ENCODE measurements around the gene GAGE12D.
"Not testable (repeated sequence)": the region's sequence is repeated elsewhere in the genome, so short reads cannot be mapped to it uniquely, and the experiment has no call there.

The GAGE12D gene
- long read RNA-seq = 0 reads

GRCh38 chrX:49541433-49541832, at the start of gene GAGE12D:
TSS of gene GAGE12D (plus strand) at chrX:49541733. CDS start at chrX:49542888, 1,155 bp downstream.
- DNase-seq (ENCODE audit: low read depth in 1 of 2, low spot score in 1 of 2); H3K27me3 ChIP-seq (ENCODE audit: insufficient read depth, poor library complexity, severe bottlenecking); H3K4me3 ChIP-seq (replicated peaks; ENCODE audit: insufficient read depth, low read length); H3K27ac ChIP-seq (replicated peaks): not testable (repeated sequence)

- not testable (repeated sequence) for H3K27me3 ChIP-seq (ENCODE audit: insufficient read depth, poor library complexity, severe bottlenecking); H3K4me3 ChIP-seq (replicated peaks; ENCODE audit: insufficient read depth, low read length); DNase-seq (ENCODE audit: low read depth in 1 of 2, low spot score in 1 of 2); H3K27ac ChIP-seq (replicated peaks)
Measured at GRCh38 chrX:49531877-49532276, 9.7 kb upstream of the GAGE12D start, which contains the start of gene GAGE12C. TSS of gene GAGE12C (plus strand) at chrX:49532177. CDS start at chrX:49533332, 1,155 bp downstream.

GRCh38 chrX:49550989-49551388, 9.5 kb downstream of the GAGE12D start, which contains the start of gene GAGE12E:
TSS of gene GAGE12E (plus strand) at chrX:49551289. CDS start at chrX:49552444, 1,155 bp downstream.
- not testable (repeated sequence) for H3K27me3 ChIP-seq (ENCODE audit: insufficient read depth, poor library complexity, severe bottlenecking); H3K4me3 ChIP-seq (replicated peaks; ENCODE audit: insufficient read depth, low read length); DNase-seq (ENCODE audit: low read depth in 1 of 2, low spot score in 1 of 2); H3K27ac ChIP-seq (replicated peaks)

GRCh38 chrX:49560542-49560941, 19.0 kb downstream of the GAGE12D start, which contains the start of gene GAGE12F:
TSS of gene GAGE12F (plus strand) at chrX:49560842. CDS start at chrX:49561997, 1,155 bp downstream.
- H3K4me3 ChIP-seq (replicated peaks; ENCODE audit: insufficient read depth, low read length); H3K27ac ChIP-seq (replicated peaks); DNase-seq (ENCODE audit: low read depth in 1 of 2, low spot score in 1 of 2); H3K27me3 ChIP-seq (ENCODE audit: insufficient read depth, poor library complexity, severe bottlenecking): not testable (repeated sequence)

GRCh38 chrX:49568728-49569127, 27.2 kb downstream of the GAGE12D start:
- H3K4me3 ChIP-seq (replicated peaks; ENCODE audit: insufficient read depth, low read length); H3K27me3 ChIP-seq (ENCODE audit: insufficient read depth, poor library complexity, severe bottlenecking); H3K27ac ChIP-seq (replicated peaks); DNase-seq (ENCODE audit: low read depth in 1 of 2, low spot score in 1 of 2): not testable (repeated sequence)

- not testable (repeated sequence) for H3K27me3 ChIP-seq (ENCODE audit: insufficient read depth, poor library complexity, severe bottlenecking); DNase-seq (ENCODE audit: low read depth in 1 of 2, low spot score in 1 of 2); H3K4me3 ChIP-seq (replicated peaks; ENCODE audit: insufficient read depth, low read length); H3K27ac ChIP-seq (replicated peaks)
Measured at GRCh38 chrX:49569152-49569551, 27.6 kb downstream of the GAGE12D start.

- DNase-seq (ENCODE audit: low read depth in 1 of 2, low spot score in 1 of 2); H3K27me3 ChIP-seq (ENCODE audit: insufficient read depth, poor library complexity, severe bottlenecking); H3K4me3 ChIP-seq (replicated peaks; ENCODE audit: insufficient read depth, low read length); H3K27ac ChIP-seq (replicated peaks): not testable (repeated sequence)
Measured at GRCh38 chrX:49570100-49570499, 28.6 kb downstream of the GAGE12D start, which contains the start of gene GAGE12G. TSS of gene GAGE12G (plus strand) at chrX:49570400. CDS start at chrX:49571555, 1,155 bp downstream.

GRCh38 chrX:49579649-49580048, 38.1 kb downstream of the GAGE12D start, which contains the start of gene GAGE12H:
TSS of gene GAGE12H (plus strand) at chrX:49579949. CDS start at chrX:49581104, 1,155 bp downstream.
- H3K27me3 ChIP-seq (ENCODE audit: insufficient read depth, poor library complexity, severe bottlenecking); H3K4me3 ChIP-seq (replicated peaks; ENCODE audit: insufficient read depth, low read length); H3K27ac ChIP-seq (replicated peaks); DNase-seq (ENCODE audit: low read depth in 1 of 2, low spot score in 1 of 2): not testable (repeated sequence)

GRCh38 chrX:49589196-49589595, 47.7 kb downstream of the GAGE12D start, which contains the start of gene GAGE2A:
TSS of gene GAGE2A (plus strand) at chrX:49589496. CDS start at chrX:49590651, 1,155 bp downstream.
- H3K27ac ChIP-seq (replicated peaks); DNase-seq (ENCODE audit: low read depth in 1 of 2, low spot score in 1 of 2); H3K4me3 ChIP-seq (replicated peaks; ENCODE audit: insufficient read depth, low read length); H3K27me3 ChIP-seq (ENCODE audit: insufficient read depth, poor library complexity, severe bottlenecking): not testable (repeated sequence)

- DNase-seq (ENCODE audit: low read depth in 1 of 2, low spot score in 1 of 2) = peak in 1 of 2 experiments; percentile 23
- H3K27ac ChIP-seq (replicated peaks); H3K27me3 ChIP-seq (ENCODE audit: insufficient read depth, poor library complexity, severe bottlenecking); H3K4me3 ChIP-seq (replicated peaks; ENCODE audit: insufficient read depth, low read length): not testable (repeated sequence)
Measured at GRCh38 chrX:49589769-49590478, 48.4 kb downstream of the GAGE12D start.

GRCh38 chrX:49590488-49590887, 49.0 kb downstream of the GAGE12D start:
- not testable (repeated sequence) for DNase-seq (ENCODE audit: low read depth in 1 of 2, low spot score in 1 of 2); H3K27me3 ChIP-seq (ENCODE audit: insufficient read depth, poor library complexity, severe bottlenecking); H3K4me3 ChIP-seq (replicated peaks; ENCODE audit: insufficient read depth, low read length); H3K27ac ChIP-seq (replicated peaks)

All from HL-60 (cell line).